Hepatocyte (in vitro differentiated cells): ENCODE measurements around the gene MBD4. TPM values are rescaled to one million over a fixed set of nuclear protein-coding genes. Genes with fewer than 3 reads are reported as not detected.
A peak's percentile ranks its signal among the peaks of the same experiment; 100 is the strongest.

Experiments used
- DNase-seq: peaks from one replicate; pipeline ENCODE4 v3.0.0-alpha.2; 2016; ENCODE audit warnings: low spot score
- H2AFZ ChIP-seq: fragments of 200-600 bp; sonication (generic); 2 replicates; pipeline ENCODE4 v1.6.0; 2016; ENCODE audit warnings: antibody characterized with exemption, mild to moderate bottlenecking
- H3K27ac ChIP-seq: fragments of 200-600 bp; sonication (generic); 2 replicates; pipeline ENCODE4 v1.5.1; 2016; ENCODE audit warnings: mild to moderate bottlenecking
- H3K27me3 ChIP-seq: fragments of 200-600 bp; sonication (generic); 2 replicates; pipeline ENCODE4 v1.6.1; 2016
- H3K36me3 ChIP-seq: fragments of 200-600 bp; sonication (generic); replicated peaks from 2 replicates; pipeline ENCODE4 v1.5.1; 2016; ENCODE audit warnings: low read depth; ENCODE audit not compliant: insufficient read depth
- H3K4me1 ChIP-seq: fragments of 200-600 bp; sonication (generic); 2 replicates; pipeline ENCODE4 v1.5.1; 2016; ENCODE audit warnings: mild to moderate bottlenecking, moderate library complexity; ENCODE audit not compliant: insufficient read depth
- H3K4me2 ChIP-seq: fragments of 200-600 bp; sonication (generic); 2 replicates; pipeline ENCODE4 v1.6.0; 2016
- H3K4me3 ChIP-seq: fragments of 200-600 bp; sonication (generic); 2 replicates; pipeline ENCODE4 v1.5.1; 2016; ENCODE audit warnings: mild to moderate bottlenecking
- H3K79me2 ChIP-seq: fragments of 200-600 bp; sonication (generic); 2 replicates; pipeline ENCODE4 v1.6.0; 2017; ENCODE audit warnings: mild to moderate bottlenecking
- H3K9me2 ChIP-seq: fragments of 200-600 bp; sonication (generic); replicated peaks from 2 replicates; pipeline ENCODE4 v1.6.0; 2017; ENCODE audit warnings: mild to moderate bottlenecking; ENCODE audit not compliant: insufficient read depth
- H3K9me3 ChIP-seq: fragments of 200-600 bp; sonication (generic); 2 replicates; pipeline ENCODE4 v1.5.1; 2016; ENCODE audit warnings: low read depth, mild to moderate bottlenecking
- H4K20me1 ChIP-seq: fragments of 200-600 bp; sonication (generic); 2 replicates; pipeline ENCODE4 v1.6.0; 2016; ENCODE audit warnings: mild to moderate bottlenecking; ENCODE audit not compliant: insufficient read depth, poor library complexity, severe bottlenecking
- CTCF ChIP-seq: fragments of 200-600 bp; sonication (generic); IDR thresholded peaks from 2 replicates; pipeline ENCODE4 v1.5.1; 2016; ENCODE audit warnings: antibody characterized with exemption, mild to moderate bottlenecking; ENCODE audit not compliant: poor library complexity
- EZH2 ChIP-seq: fragments of 200-600 bp; sonication (generic); IDR thresholded peaks from 2 replicates; pipeline ENCODE4 v1.6.1; 2016; ENCODE audit warnings: antibody characterized with exemption, mild to moderate bottlenecking, borderline replicate concordance
- EZH2phosphoT487 ChIP-seq: fragments of 200-600 bp; sonication (generic); IDR thresholded peaks from one replicate; pipeline ENCODE4 v1.6.1; 2018; ENCODE audit warnings: antibody characterized with exemption, mild to moderate bottlenecking, low read depth, moderate library complexity; ENCODE audit not compliant: unreplicated experiment, severe bottlenecking
- WGBS: methylation state at CpG from one replicate; pipeline ENCODE4 v1.1.6; 2016; ENCODE audit warnings: low lambda C conversion rate; ENCODE audit errors: missing lambda C conversion rate; 5-methylcytosine and 5-hydroxymethylcytosine counted together
- polyA plus RNA-seq: library from polyadenylated mRNA; unstranded; fragments of >200 nt; fragmentation: Nextera tagmentation; extraction: Ambion mirVana; gene quantifications from 2 replicates; pipeline ENCODE4 v1.2.1, GENCODE V29; 2016
- total RNA-seq: library from RNA; depleted of rRNA; stranded (reverse); fragments of >200 nt; gene quantifications from 2 replicates; pipeline ENCODE4 v1.2.3, GENCODE V29; 2014

The MBD4 gene
- total and polyA plus RNA-seq, 2 experiments from 2014 or later = 22.2 to 27.5 TPM

DNA sequence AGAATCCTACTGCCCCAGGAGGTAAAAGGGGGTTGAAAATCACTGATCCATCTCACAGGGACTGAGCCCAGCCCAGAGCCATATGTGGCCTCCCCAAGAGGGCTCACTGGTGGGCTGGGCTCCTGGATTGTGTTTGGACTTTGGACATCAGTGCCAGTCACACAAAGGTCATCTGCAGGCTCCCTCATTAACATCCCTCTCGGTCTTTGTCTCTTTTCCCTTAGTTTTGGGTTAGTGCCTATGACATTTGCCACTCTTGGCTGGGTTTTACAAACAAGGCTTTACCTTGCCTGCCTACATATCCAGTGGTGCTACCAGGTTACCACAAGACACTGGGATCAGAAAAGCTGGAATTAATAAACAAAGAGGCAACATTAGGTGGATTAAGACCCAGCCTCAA, 28.2 kb upstream of the MBD4 start:
- Histone ChIP-seq H3K27me3 (no peaks in the 10 kb centered on the region), H3K4me1 (peaks cover 5% of the 10 kb centered on the region), H3K79me2 (no peaks in the 10 kb centered on the region), H2AFZ (no peak overlapping the region), H3K9me2 (no peaks in the 10 kb centered on the region), H3K27ac (peak overlapping the region; percentile 61), H3K4me3 (no peak overlapping the region), H3K9me3 (no peaks in the 10 kb centered on the region), H3K36me3 (no peaks in the 10 kb centered on the region), H3K4me2 (no peak overlapping the region), H4K20me1 (no peaks in the 10 kb centered on the region)
- 45% methylated on average over 1 of the region's 1 CpG for WGBS
- peak; percentile 28 for DNase-seq
- TF ChIP-seq EZH2phosphoT487 (no peak), CTCF (no peak), EZH2 (no peak)

- TF ChIP-seq EZH2phosphoT487 (no peak), EZH2 (no peak), CTCF (no peak)
- Histone ChIP-seq H3K4me3 (no peak overlapping the region), H2AFZ (no peak overlapping the region), H3K36me3 (no peaks in the 10 kb centered on the region), H3K27me3 (no peaks in the 10 kb centered on the region), H3K27ac (no peak overlapping the region), H3K4me2 (no peak overlapping the region), H3K9me2 (no peaks in the 10 kb centered on the region), H3K4me1 (peaks cover 12% of the 10 kb centered on the region), H3K79me2 (no peaks in the 10 kb centered on the region), H3K9me3 (no peaks in the 10 kb centered on the region), H4K20me1 (no peaks in the 10 kb centered on the region)
- no peak for DNase-seq
- WGBS = 92% methylated on average over 4 of the region's 4 CpGs
Observed at GRCh38 chr3:129463716-129464115, 24.0 kb upstream of the MBD4 start.

DNA sequence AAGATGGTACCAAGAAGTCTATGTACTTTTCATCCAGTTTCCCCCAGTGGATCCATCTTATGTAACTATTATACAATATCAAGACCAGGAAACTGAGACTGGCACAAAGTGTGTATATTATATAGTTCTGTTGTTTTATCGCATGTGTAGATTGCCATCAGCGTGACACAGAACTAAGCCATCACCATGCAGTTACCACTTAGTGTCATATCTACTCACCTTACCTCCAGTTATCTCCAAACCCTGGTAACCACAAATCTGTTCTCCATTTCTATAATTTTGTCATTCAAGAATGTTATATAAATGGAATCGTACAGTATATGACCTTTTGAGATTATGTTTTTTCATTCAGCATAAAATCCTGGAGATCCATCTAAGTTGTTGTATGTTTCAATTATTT, 23.3 kb upstream of the MBD4 start:
- peak overlapping the region; percentile 25 for H3K27ac ChIP-seq
- TF ChIP-seq CTCF = no peak
- no peak for TF ChIP-seq EZH2
- TF ChIP-seq EZH2phosphoT487 = no peak

GRCh38 chr3:129462361-129462968, 22.7 kb upstream of the MBD4 start:
- H3K4me2 ChIP-seq = peak overlapping the region; percentile 15
- peaks cover 7% of the 10 kb centered on the region for H3K4me1 ChIP-seq
- no peak for TF ChIP-seq CTCF
- no peaks in the 10 kb centered on the region for H3K79me2 ChIP-seq
- H3K4me3 ChIP-seq = no peak overlapping the region
- peak overlapping the region; percentile 82 for H3K27ac ChIP-seq
- H2AFZ ChIP-seq = no peak overlapping the region
- H3K9me2 ChIP-seq = no peaks in the 10 kb centered on the region
- DNase-seq = peak; percentile 56
- WGBS = 60% methylated on average over 3 of the region's 3 CpGs
- no peaks in the 10 kb centered on the region for H4K20me1 ChIP-seq
- no peaks in the 10 kb centered on the region for H3K9me3 ChIP-seq
- no peaks in the 10 kb centered on the region for H3K36me3 ChIP-seq
- no peaks in the 10 kb centered on the region for H3K27me3 ChIP-seq

More for the DNA sequence above, 23.3 kb upstream of the MBD4 start:
- Histone ChIP-seq H3K4me1 (peaks cover 7% of the 10 kb centered on the region), H3K4me2 (no peak overlapping the region), H4K20me1 (no peaks in the 10 kb centered on the region), H3K79me2 (no peaks in the 10 kb centered on the region), H2AFZ (no peak overlapping the region), H3K9me3 (no peaks in the 10 kb centered on the region), H3K4me3 (no peak overlapping the region), H3K9me2 (no peaks in the 10 kb centered on the region), H3K36me3 (no peaks in the 10 kb centered on the region), H3K27me3 (no peaks in the 10 kb centered on the region)
- WGBS = 98% methylated on average over 3 of the region's 3 CpGs
- DNase-seq = no peak
